Measurements from ENCODE around the gene PURA. TPM values are rescaled to one million over a fixed set of nuclear protein-coding genes. Genes with fewer than 3 reads are reported as not detected.
A peak's percentile ranks its signal among the peaks of the same experiment; 100 is the strongest.

Gene PURA
- total RNA-seq, 1 donor from 2014 or later, result 9.2 TPM

- H3K36me3 ChIP-seq (ENCODE audit: insufficient read depth, low read length), result no peaks in the 10 kb centered on the region
- H3K79me2 ChIP-seq (ENCODE audit: insufficient read depth, low read length), result peaks cover 57% of the 10 kb centered on the region
- H3K27ac ChIP-seq (ENCODE audit: low read depth, low read length), result no peak overlapping the region
- peaks cover 62% of the 10 kb centered on the region for H4K20me1 ChIP-seq (ENCODE audit: insufficient read depth, low read length)
- no peak for FAIRE-seq
- no peak overlapping the region for H2AFZ ChIP-seq (ENCODE audit: low read depth, low read length)
- no peaks in the 10 kb centered on the region for H3K9me3 ChIP-seq (ENCODE audit: insufficient read depth, low read depth, low read length)
- no peaks in the 10 kb centered on the region for H3K36me3 Mint-ChIP-seq (ENCODE audit: low read depth, unreplicated experiment)
- no peak overlapping the region for H3K4me3 Mint-ChIP-seq (ENCODE audit: unreplicated experiment)
- H3K9me3 Mint-ChIP-seq (ENCODE audit: unreplicated experiment), result no peaks in the 10 kb centered on the region
- H3K4me2 ChIP-seq (ENCODE audit: low read length), result no peak overlapping the region
- no peak overlapping the region for H3K27ac Mint-ChIP-seq (ENCODE audit: unreplicated experiment)
- H3K27me3 ChIP-seq (ENCODE audit: insufficient read depth, low read length), result peaks cover 38% of the 10 kb centered on the region
- peaks cover 39% of the 10 kb centered on the region for H3K4me1 ChIP-seq (ENCODE audit: insufficient read depth, low read length)
- DNase-seq (ENCODE audit: low read depth), result no peak
- peaks cover 29% of the 10 kb centered on the region for H3K4me1 Mint-ChIP-seq (ENCODE audit: low read depth, unreplicated experiment)
- H3K4me3 ChIP-seq (ENCODE audit: insufficient read depth, low read depth, low read length), result no peak overlapping the region
- no peak overlapping the region for H3K9ac ChIP-seq (ENCODE audit: low read length)
- no peak for TF ChIP-seq EZH2 (IDR thresholded peaks at IDR 0.05; ENCODE audit: insufficient read depth, low read length)
- TF ChIP-seq CTCF (IDR thresholded peaks at IDR 0.05; ENCODE audit: insufficient read depth, low read depth, low read length), result no peak
- peaks cover 34% of the 10 kb centered on the region for H3K27me3 Mint-ChIP-seq (ENCODE audit: low read depth, unreplicated experiment)
Measured at GRCh38 chr5:140111011-140111858, 2.7 kb upstream of the PURA start.

GRCh38 chr5:140111859-140112551 lies 1.9 kb upstream of the PURA start:
- Histone ChIP-seq H3K4me1 (ENCODE audit: insufficient read depth, low read length) (peaks cover 37% of the 10 kb centered on the region), H3K9ac (ENCODE audit: low read length) (peak overlapping the region; percentile 83), H3K27ac (ENCODE audit: low read depth, low read length) (no peak overlapping the region), H3K79me2 (ENCODE audit: insufficient read depth, low read length) (peaks cover 64% of the 10 kb centered on the region), H3K4me3 (ENCODE audit: insufficient read depth, low read depth, low read length) (no peak overlapping the region), H3K36me3 (ENCODE audit: insufficient read depth, low read length) (no peaks in the 10 kb centered on the region), H3K9me3 (ENCODE audit: insufficient read depth, low read depth, low read length) (no peaks in the 10 kb centered on the region), H2AFZ (ENCODE audit: low read depth, low read length) (no peak overlapping the region), H3K27me3 (ENCODE audit: insufficient read depth, low read length) (peaks cover 37% of the 10 kb centered on the region), H4K20me1 (ENCODE audit: insufficient read depth, low read length) (peaks cover 69% of the 10 kb centered on the region), H3K4me2 (ENCODE audit: low read length) (peak overlapping the region; percentile 91)
- Mint-ChIP-seq H3K4me3 (ENCODE audit: unreplicated experiment) (peak overlapping the region; percentile 80), H3K9me3 (ENCODE audit: unreplicated experiment) (no peaks in the 10 kb centered on the region), H3K27ac (ENCODE audit: unreplicated experiment) (no peak overlapping the region), H3K27me3 (ENCODE audit: low read depth, unreplicated experiment) (peaks cover 34% of the 10 kb centered on the region), H3K4me1 (ENCODE audit: low read depth, unreplicated experiment) (peaks cover 29% of the 10 kb centered on the region), H3K36me3 (ENCODE audit: low read depth, unreplicated experiment) (no peaks in the 10 kb centered on the region)
- TF ChIP-seq CTCF (IDR thresholded peaks at IDR 0.05; ENCODE audit: insufficient read depth, low read depth, low read length) (no peak), EZH2 (IDR thresholded peaks at IDR 0.05; ENCODE audit: insufficient read depth, low read length) (no peak)
- FAIRE-seq, result no peak
- DNase-seq (ENCODE audit: low read depth), result no peak
